Natural killer cell (primary cell): ENCODE data around the gene CRAT. TPM values are rescaled to one million over a fixed set of nuclear protein-coding genes. Genes with fewer than 3 reads are reported as not detected.

Experiments used
- ATAC-seq, 3 donors: fragments of 150-1000 bp in 2 of 3; fragments of 200-7000 bp in 1 of 3; cut with Tn5 transposase; 1 replicate in 1 of 3; 2 replicates in 2 of 3; pipeline ENCODE4 v1.10.0; 2021; ENCODE audit warnings: mild to moderate bottlenecking in 2 of 3, moderate library complexity in 2 of 3
- DNase-seq, 2 donors: peaks; one replicate each; pipeline versions ENCODE4 v3.0.0 to v3.0.0-alpha.2; 2013 to 2021; ENCODE audit warnings: mixed read lengths in 1 of 2
- H3K27ac ChIP-seq: one replicate; pipeline ENCODE4 v1.5.1; 2013; ENCODE audit warnings: mild to moderate bottlenecking, low read length
- H3K27me3 ChIP-seq: one replicate; pipeline ENCODE4 v1.6.1; 2013; ENCODE audit warnings: low read length; ENCODE audit not compliant: control insufficient read depth, insufficient read depth
- H3K36me3 ChIP-seq: one replicate; pipeline ENCODE4 v1.6.1; 2013; ENCODE audit warnings: low read length; ENCODE audit not compliant: control insufficient read depth, insufficient read depth
- H3K4me1 ChIP-seq: one replicate; pipeline ENCODE4 v1.6.1; 2013; ENCODE audit warnings: low read length; ENCODE audit not compliant: control insufficient read depth, insufficient read depth
- H3K4me3 ChIP-seq: one replicate; pipeline ENCODE4 v1.5.1; 2013; ENCODE audit warnings: low read length
- H3K9me3 ChIP-seq: one replicate; pipeline ENCODE4 v1.6.1; 2013; ENCODE audit warnings: low read length; ENCODE audit not compliant: control insufficient read depth, insufficient read depth
- H3K27ac Mint-ChIP-seq, 2 donors: one replicate each; pipeline ENCODE4 v1.8.0; 2022; ENCODE audit warnings: mild to moderate bottlenecking in 2 of 2, mixed read lengths in 2 of 2, moderate library complexity in 1 of 2
- H3K27me3 Mint-ChIP-seq, 2 donors: one replicate each; pipeline ENCODE4 v1.8.0; 2022; ENCODE audit warnings: low read depth in 2 of 2, mixed read lengths in 2 of 2
- H3K36me3 Mint-ChIP-seq: one replicate; pipeline ENCODE4 v1.8.0; 2022; ENCODE audit warnings: mixed read lengths
- H3K4me1 Mint-ChIP-seq, 2 donors: one replicate each; pipeline ENCODE4 v1.8.0; 2022; ENCODE audit warnings: mixed read lengths in 2 of 2
- H3K4me3 Mint-ChIP-seq: one replicate; pipeline ENCODE4 v1.8.0; 2022; ENCODE audit warnings: mild to moderate bottlenecking, moderate library complexity, mixed read lengths
- H3K9me3 Mint-ChIP-seq, 2 donors: one replicate each; pipeline ENCODE4 v1.8.0; 2022; ENCODE audit warnings: mixed read lengths in 2 of 2
- WGBS: methylation state at CpG from one replicate; pipeline ENCODE4 v1.1.7; 2013; ENCODE audit warnings: missing lambda C conversion rate; ENCODE audit not compliant: insufficient coverage; 5-methylcytosine and 5-hydroxymethylcytosine counted together
- intact Hi-C: fragments of 100-400 bp; cut with micrococcal nuclease; formaldehyde crosslinking; loops from one replicate; pipeline ENCODE4 v1.14.2; 2022
- total RNA-seq, 4 donors: library from RNA; stranded (reverse); fragments of 120-200 nt in 1 of 4; gene quantifications; one replicate each; pipeline versions ENCODE4 v1.2.3 to v1.2.4, GENCODE V29; 2013 to 2022
- TF ChIP-seq, protein P1 (sequence below): fragments of 200-600 bp; IDR thresholded peaks from one replicate; pipeline ENCODE4 v1.8.0; 2022; ENCODE audit warnings: antibody characterized with exemption

The CRAT gene
- total RNA-seq, 3 donors from 2014 or later (not counting 1 experiment from before 2014, with no cell fraction given), result 13.5 to 13.8 (median 13.8) TPM

GRCh38 chr9:129141066-129142041, 30.8 kb upstream of the CRAT start:
- Mint-ChIP-seq H3K9me3 (no peaks in the 10 kb centered on the region), H3K27ac (peak overlapping the region; percentile 91 to 93), H3K36me3 (no peaks in the 10 kb centered on the region), H3K4me3 (peak overlapping the region; percentile 68), H3K27me3 (no peaks in the 10 kb centered on the region), H3K4me1 (peaks cover 14 to 39% of the 10 kb centered on the region in 2 donors)
- peaks cover 24% of the 10 kb centered on the region for H3K36me3 ChIP-seq
- H3K27me3 ChIP-seq, result no peaks in the 10 kb centered on the region
- no peak overlapping the region for H3K4me3 ChIP-seq
- peak in 1 of 3 donors; percentile 14 for ATAC-seq
- intact Hi-C loops, result loop anchor here (5.0 kb wide), 1 partner anchor 36 kb away; the partner anchor contains the start of gene IER5L
- DNase-seq, result no peak
- peaks cover 35% of the 10 kb centered on the region for H3K4me1 ChIP-seq
- H3K9me3 ChIP-seq, result no peaks in the 10 kb centered on the region
- peak overlapping the region; percentile 100 for H3K27ac ChIP-seq
- TF ChIP-seq, protein P1, sequence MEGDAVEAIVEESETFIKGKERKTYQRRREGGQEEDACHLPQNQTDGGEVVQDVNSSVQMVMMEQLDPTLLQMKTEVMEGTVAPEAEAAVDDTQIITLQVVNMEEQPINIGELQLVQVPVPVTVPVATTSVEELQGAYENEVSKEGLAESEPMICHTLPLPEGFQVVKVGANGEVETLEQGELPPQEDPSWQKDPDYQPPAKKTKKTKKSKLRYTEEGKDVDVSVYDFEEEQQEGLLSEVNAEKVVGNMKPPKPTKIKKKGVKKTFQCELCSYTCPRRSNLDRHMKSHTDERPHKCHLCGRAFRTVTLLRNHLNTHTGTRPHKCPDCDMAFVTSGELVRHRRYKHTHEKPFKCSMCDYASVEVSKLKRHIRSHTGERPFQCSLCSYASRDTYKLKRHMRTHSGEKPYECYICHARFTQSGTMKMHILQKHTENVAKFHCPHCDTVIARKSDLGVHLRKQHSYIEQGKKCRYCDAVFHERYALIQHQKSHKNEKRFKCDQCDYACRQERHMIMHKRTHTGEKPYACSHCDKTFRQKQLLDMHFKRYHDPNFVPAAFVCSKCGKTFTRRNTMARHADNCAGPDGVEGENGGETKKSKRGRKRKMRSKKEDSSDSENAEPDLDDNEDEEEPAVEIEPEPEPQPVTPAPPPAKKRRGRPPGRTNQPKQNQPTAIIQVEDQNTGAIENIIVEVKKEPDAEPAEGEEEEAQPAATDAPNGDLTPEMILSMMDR, result no peak
- 36% methylated on average over 12 of the region's 13 CpGs for WGBS

DNA sequence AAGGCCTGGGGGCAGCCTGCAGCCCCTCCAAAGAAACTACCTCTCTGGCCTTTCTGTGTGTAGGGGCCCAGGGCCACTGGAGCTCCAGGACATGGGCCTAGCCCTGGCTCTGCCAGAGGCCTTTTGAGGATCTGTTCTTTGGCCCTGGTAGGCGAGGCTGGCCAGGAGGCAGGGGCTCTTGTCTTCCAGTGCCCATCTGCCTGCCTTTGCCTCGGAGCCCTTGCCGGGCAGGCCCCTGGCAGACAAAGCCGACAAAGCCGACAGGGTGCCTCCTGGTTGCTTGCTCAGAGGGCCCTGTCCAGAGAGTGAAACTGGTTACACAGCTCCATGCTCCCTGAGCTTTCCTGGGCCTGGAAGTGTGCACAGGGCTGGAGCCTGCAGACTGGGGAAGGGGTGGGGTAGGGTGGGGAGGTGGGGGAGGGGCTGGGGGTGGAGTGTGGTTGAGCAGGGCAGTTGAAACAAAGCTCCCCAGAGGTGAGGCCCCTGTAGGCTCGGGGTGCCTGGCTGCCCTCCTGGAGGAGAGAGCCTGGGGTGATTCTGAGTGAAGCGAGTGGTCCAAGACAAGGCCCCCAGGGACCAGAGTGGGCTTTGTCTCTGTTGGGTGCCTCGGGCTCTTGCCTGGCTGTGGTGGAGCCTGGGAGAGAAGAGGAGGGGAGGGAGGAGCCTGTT, 29.9 kb upstream of the CRAT start:
- Histone ChIP-seq H3K4me3 (peak overlapping the region; percentile 34), H3K4me1 (peaks cover 35% of the 10 kb centered on the region), H3K9me3 (no peaks in the 10 kb centered on the region), H3K27me3 (no peaks in the 10 kb centered on the region), H3K27ac (peak overlapping the region; percentile 100), H3K36me3 (peaks cover 24% of the 10 kb centered on the region)
- ATAC-seq, result peak in 2 of 3 donors; percentile 12 to 17
- Mint-ChIP-seq H3K4me3 (peak overlapping the region; percentile 92), H3K36me3 (no peaks in the 10 kb centered on the region), H3K4me1 (peaks cover 14 to 39% of the 10 kb centered on the region in 2 donors), H3K9me3 (no peaks in the 10 kb centered on the region), H3K27me3 (no peaks in the 10 kb centered on the region), H3K27ac (peak overlapping the region; percentile 91 to 93)
- WGBS, result 37% methylated on average over 8 of the region's 8 CpGs
- peak; percentile 35 to 41 for DNase-seq
- TF ChIP-seq, protein P1, result no peak
- intact Hi-C loops, result loop anchor here (1.0 to 5.0 kb wide), 2 partner anchors 37 to 470 kb away; partner anchors contain the start of gene IER5L

GRCh38 chr9:129139993-129140396, 29.4 kb upstream of the CRAT start:
- H3K9me3 Mint-ChIP-seq, result no peaks in the 10 kb centered on the region
- peak overlapping the region; percentile 34 for H3K4me3 ChIP-seq
- 8% methylated on average over 11 of the region's 11 CpGs for whole genome bisulfite sequencing

More at GRCh38 chr9:129139993-129140396, 29.4 kb upstream of the CRAT start:
- Mint-ChIP-seq H3K4me3 (peak overlapping the region; percentile 92), H3K4me1 (peaks cover 14 to 39% of the 10 kb centered on the region in 2 donors), H3K27me3 (no peaks in the 10 kb centered on the region), H3K27ac (peak overlapping the region; percentile 91 to 93), H3K36me3 (no peaks in the 10 kb centered on the region)
- Histone ChIP-seq H3K27ac (peak overlapping the region; percentile 100), H3K36me3 (peaks cover 27% of the 10 kb centered on the region), H3K4me1 (peaks cover 35% of the 10 kb centered on the region), H3K9me3 (no peaks in the 10 kb centered on the region), H3K27me3 (no peaks in the 10 kb centered on the region)
- TF ChIP-seq, protein P1, result no peak
- ATAC-seq (peak; percentile 84 to 86 (median 84)), DNase-seq (peak; percentile 67 to 90)
- intact Hi-C loops, result loop anchor here (1.0 to 5.0 kb wide), 3 partner anchors 37 to 486 kb away; partner anchors contain the start of genes IER5L and NTMT1
